Gastrocnemius medialis (tissue), 4 donors: Measurements from ENCODE around the gene RNF26. TPM values are rescaled to one million over a fixed set of nuclear protein-coding genes. Genes with fewer than 3 reads are reported as not detected.
A peak's percentile ranks its signal among the peaks of the same experiment; 100 is the strongest.

Experiments used
- ATAC-seq, 2 donors: fragments of 150-250 bp; one replicate each; pipeline ENCODE4 v1.9.1; 2016
- DNase-seq, 2 donors: peaks; one replicate each; pipeline ENCODE4 v3.0.0-alpha.2; 2019
- H3K27ac ChIP-seq, 4 donors: fragments of 200-600 bp; sonication (generic); 1 replicate in 1 of 4; 2 replicates in 3 of 4; pipeline ENCODE4 v1.5.1; 2016 to 2018; ENCODE audit warnings: mild to moderate bottlenecking in 2 of 4, moderate library complexity in 1 of 4
- H3K27me3 ChIP-seq, 3 donors: fragments of 200-600 bp; sonication (generic) in 2 of 3; 1 replicate in 1 of 3; 2 replicates in 2 of 3; pipeline versions ENCODE4 v1.5.1 to v1.6.0; 2016 to 2019; ENCODE audit warnings: mild to moderate bottlenecking in 1 of 3, moderate library complexity in 1 of 3
- H3K36me3 ChIP-seq, 2 donors: fragments of 200-600 bp; sonication (generic) in 1 of 2; one replicate each; pipeline ENCODE4 v1.5.1; 2017 to 2018
- H3K4me1 ChIP-seq, 2 donors: fragments of 200-600 bp; sonication (generic) in 1 of 2; one replicate each; pipeline ENCODE4 v1.5.1; 2016 to 2017; ENCODE audit warnings: mild to moderate bottlenecking in 2 of 2
- H3K4me3 ChIP-seq, 4 donors: fragments of 200-600 bp; sonication (generic) in 3 of 4; 1 replicate in 1 of 4; 2 replicates in 3 of 4; pipeline ENCODE4 v1.5.1; 2016 to 2019; ENCODE audit warnings: mild to moderate bottlenecking in 2 of 4
- H3K9me3 ChIP-seq, 3 donors: fragments of 200-600 bp; sonication (generic) in 2 of 3; 1 replicate in 1 of 3; 2 replicates in 2 of 3; pipeline ENCODE4 v1.5.1; 2016 to 2019
- POLR2A ChIP-seq, 2 donors: fragments of 450-650 bp; IDR thresholded peaks; one replicate each; pipeline ENCODE4 v1.6.1; 2017; ENCODE audit warnings: antibody characterized with exemption in 2 of 2, mild to moderate bottlenecking in 2 of 2, moderate library complexity in 2 of 2
- in situ Hi-C, 4 donors: fragments of 200-750 bp; cut with MboI; loops; one replicate each; pipeline versions ENCODE4 v1.15.0 to v1.8.0; 2017; ENCODE audit warnings: low sequenced_read_pairs in 4 of 4
- intact Hi-C: fragments of 100-400 bp; cut with DNase I; formaldehyde crosslinking; loops from one replicate; pipeline ENCODE4 v1.15.1; 2023; ENCODE audit warnings: low total_unique reads
- total RNA-seq, 4 donors: library from RNA; depleted of rRNA; stranded (reverse); fragments of >200 nt; gene quantifications; one replicate each; pipeline versions ENCODE4 v1.1.0 to v1.2.3, GENCODE V29; 2016
- TF ChIP-seq, protein P1 (sequence below), 5 experiments: fragments of 450-650 bp in 3 of 5; fragments of 200-600 bp in 2 of 5; sonication (generic) in 2 of 5; IDR thresholded peaks in 4 of 5; conservative IDR thresholded peaks in 1 of 5; 1 replicate in 4 of 5; 2 replicates in 1 of 5; pipeline ENCODE4 v1.5.1; 2016 to 2019; ENCODE audit warnings: antibody characterized with exemption in 5 of 5, mild to moderate bottlenecking in 3 of 5, moderate library complexity in 3 of 5

Gene RNF26
- total RNA-seq, 4 donors from 2014 or later: 3.8 to 5.1 (median 4.7) TPM

DNA sequence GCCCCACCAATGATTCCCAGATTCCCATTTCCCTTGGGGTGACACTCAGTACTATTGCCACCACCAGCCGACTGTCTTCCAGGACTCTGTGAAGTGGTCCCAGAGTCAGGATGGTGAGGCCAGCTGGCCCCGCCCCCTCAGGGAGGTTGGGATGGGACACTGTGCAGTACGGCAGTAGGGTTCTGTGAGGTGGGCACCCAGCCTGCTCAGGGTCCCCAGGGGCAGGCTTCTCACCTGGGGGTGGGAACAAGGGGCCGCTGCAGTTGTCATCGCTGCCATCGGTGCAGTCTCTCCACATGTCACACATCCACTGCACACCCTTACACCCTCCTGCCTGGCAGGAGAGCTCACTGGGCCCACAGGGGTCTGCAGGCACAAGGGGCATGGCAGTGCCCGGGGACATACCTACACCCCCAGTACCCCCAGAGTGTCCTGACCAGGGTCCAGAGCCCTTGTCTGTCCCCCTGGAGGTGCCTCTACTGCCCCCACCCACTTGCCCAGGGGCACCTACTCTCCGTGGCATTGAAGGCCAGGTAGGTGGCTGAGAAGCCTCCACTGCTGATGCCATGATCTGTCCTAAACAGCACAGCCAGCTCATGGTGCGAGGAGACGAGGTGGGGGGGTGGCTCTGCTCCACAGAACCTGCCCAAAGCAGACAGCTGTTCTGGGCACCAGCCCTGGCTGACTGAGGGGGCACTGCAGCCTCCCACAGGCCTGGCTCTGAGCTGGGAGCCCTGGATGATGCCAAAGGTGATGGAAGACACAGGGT is 8.2 kb downstream of the RNF26 start:
- H3K36me3 ChIP-seq: no peaks in the 10 kb centered on the region
- peak in 1 of 2 donors; percentile 18 for DNase-seq
- intact Hi-C loops (loop anchor here (5.0 kb wide), 1 partner anchor 130 kb away; no protein-coding TSS in a partner anchor), in situ Hi-C loops (no loop called here)
- ATAC-seq: no peak
- peaks cover 5 to 11% (median 8%) of the 10 kb centered on the region in 3 donors for H3K27me3 ChIP-seq
- H3K27ac ChIP-seq: no peak overlapping the region
- no peaks in the 10 kb centered on the region for H3K9me3 ChIP-seq
- H3K4me3 ChIP-seq: no peak overlapping the region
- TF ChIP-seq, protein P1, sequence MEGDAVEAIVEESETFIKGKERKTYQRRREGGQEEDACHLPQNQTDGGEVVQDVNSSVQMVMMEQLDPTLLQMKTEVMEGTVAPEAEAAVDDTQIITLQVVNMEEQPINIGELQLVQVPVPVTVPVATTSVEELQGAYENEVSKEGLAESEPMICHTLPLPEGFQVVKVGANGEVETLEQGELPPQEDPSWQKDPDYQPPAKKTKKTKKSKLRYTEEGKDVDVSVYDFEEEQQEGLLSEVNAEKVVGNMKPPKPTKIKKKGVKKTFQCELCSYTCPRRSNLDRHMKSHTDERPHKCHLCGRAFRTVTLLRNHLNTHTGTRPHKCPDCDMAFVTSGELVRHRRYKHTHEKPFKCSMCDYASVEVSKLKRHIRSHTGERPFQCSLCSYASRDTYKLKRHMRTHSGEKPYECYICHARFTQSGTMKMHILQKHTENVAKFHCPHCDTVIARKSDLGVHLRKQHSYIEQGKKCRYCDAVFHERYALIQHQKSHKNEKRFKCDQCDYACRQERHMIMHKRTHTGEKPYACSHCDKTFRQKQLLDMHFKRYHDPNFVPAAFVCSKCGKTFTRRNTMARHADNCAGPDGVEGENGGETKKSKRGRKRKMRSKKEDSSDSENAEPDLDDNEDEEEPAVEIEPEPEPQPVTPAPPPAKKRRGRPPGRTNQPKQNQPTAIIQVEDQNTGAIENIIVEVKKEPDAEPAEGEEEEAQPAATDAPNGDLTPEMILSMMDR (IDR thresholded peaks at IDR 0.05 in 4 of 5, conservative IDR thresholded peaks at IDR 0.05 in 1 of 5): no peak
- no peak for TF ChIP-seq POLR2A (IDR thresholded peaks at IDR 0.05)
- peaks cover 27 to 34% of the 10 kb centered on the region in 2 donors for H3K4me1 ChIP-seq

DNA sequence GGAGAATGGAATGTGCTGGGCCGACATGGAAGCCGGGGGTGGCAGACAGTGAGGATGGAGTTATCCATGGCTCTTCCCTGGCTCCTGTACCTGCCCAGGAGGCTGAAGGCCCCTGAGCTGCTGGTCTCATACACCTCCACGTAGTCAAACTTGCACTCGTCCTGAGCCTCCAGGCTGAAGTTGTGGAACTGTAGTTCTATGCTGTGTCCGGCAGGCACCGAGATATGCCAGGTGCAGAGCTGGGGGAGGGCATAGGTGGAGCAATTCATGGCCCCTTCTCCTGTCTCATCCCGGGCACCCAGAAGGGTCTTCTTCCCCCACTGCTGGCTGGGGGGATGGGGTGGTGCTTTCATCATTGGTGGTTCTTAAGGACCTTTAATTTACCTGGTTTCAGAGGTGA is 9.4 kb downstream of the RNF26 start:
- TF ChIP-seq, protein P1 (IDR thresholded peaks at IDR 0.05 in 4 of 5, conservative IDR thresholded peaks at IDR 0.05 in 1 of 5): no peak
- TF ChIP-seq POLR2A (IDR thresholded peaks at IDR 0.05): no peak
- Histone ChIP-seq H3K9me3 (no peaks in the 10 kb centered on the region), H3K4me1 (peaks cover 22 to 28% of the 10 kb centered on the region in 2 donors), H3K36me3 (no peaks in the 10 kb centered on the region), H3K4me3 (no peak overlapping the region), H3K27ac (no peak overlapping the region), H3K27me3 (peaks cover 5 to 11% (median 8%) of the 10 kb centered on the region in 3 donors)
- ATAC-seq (no peak), DNase-seq (no peak)
- intact Hi-C loops: loop anchor here (5.0 kb wide), 1 partner anchor 129 kb away; no protein-coding TSS in a partner anchor
- in situ Hi-C loops: no loop called here

DNA sequence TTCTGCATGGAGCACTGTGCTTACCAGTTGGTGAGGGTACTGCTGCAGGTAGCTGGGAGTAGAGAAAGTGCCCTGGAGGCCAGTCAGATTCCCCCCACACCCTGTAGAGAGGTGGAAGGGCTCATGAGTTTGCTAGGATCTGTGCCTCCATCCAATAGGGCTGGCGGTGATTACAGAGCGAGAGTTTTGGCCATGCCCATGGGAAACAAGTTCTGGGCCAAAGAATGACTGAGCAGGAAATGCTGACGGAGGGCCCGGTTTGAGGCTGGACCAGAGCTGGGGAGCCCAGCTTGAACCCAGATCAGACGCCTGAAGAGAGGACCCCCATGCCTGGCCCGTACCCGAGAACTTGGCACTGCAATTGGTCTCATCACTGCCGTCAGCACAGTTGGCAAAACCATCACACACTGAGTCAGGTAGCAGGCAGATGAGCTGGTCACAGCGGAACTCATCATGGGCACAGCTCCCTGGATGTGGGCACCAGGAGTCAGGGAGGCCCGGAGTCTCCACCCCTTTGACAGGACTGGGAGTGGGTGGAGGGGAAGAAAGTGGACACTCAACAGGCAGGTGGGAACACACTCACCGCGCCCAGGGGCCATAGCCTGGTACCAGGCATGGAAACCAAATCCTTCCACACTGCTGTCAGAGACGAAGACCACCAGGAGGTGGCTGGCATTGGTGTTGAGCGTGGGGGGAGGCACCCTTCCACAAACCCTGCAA is 10.1 kb downstream of the RNF26 start:
- no peak overlapping the region for H3K27ac ChIP-seq
- H3K9me3 ChIP-seq: no peaks in the 10 kb centered on the region
- no peak overlapping the region for H3K4me3 ChIP-seq
- TF ChIP-seq, protein P1 (IDR thresholded peaks at IDR 0.05 in 4 of 5, conservative IDR thresholded peaks at IDR 0.05 in 1 of 5): no peak
- no peak for TF ChIP-seq POLR2A (IDR thresholded peaks at IDR 0.05)
- H3K36me3 ChIP-seq: no peaks in the 10 kb centered on the region
- ATAC-seq (no peak), DNase-seq (peak in 1 of 2 donors; percentile 11)
- intact Hi-C loops: loop anchor here (5.0 kb wide), 1 partner anchor 128 kb away; no protein-coding TSS in a partner anchor
- H3K4me1 ChIP-seq: peaks cover 15 to 20% of the 10 kb centered on the region in 2 donors
- in situ Hi-C loops: no loop called here
- peaks cover 5 to 11% (median 8%) of the 10 kb centered on the region in 3 donors for H3K27me3 ChIP-seq

DNA sequence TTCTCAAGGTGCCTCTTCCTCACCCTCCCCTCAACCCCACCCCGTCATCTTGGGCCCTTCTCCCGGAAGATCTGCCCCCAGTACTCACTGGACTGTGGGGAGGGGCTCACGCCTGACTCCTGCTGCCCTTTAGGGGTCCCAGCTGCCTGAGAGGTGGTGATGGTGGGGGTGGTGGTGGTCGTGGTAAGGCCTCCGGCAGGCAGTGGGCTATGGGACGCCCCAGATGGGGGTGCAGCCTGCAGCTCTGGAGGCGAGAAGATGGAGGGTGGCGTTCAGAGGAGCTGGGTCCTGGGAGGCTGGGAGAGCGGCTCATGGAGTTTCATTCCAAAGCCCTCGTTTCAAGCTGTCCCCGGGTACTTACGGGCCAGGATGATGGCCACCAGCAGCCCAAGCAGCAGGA is 11.4 kb downstream of the RNF26 start:
- H3K4me3 ChIP-seq: no peak overlapping the region
- H3K9me3 ChIP-seq: no peaks in the 10 kb centered on the region
- DNase-seq (peak in 1 of 2 donors; percentile 7), ATAC-seq (no peak)
- in situ Hi-C loops: no loop called here
- intact Hi-C loops: no loop called here
- peaks cover 11% of the 10 kb centered on the region in 2 donors for H3K4me1 ChIP-seq
- no peaks in the 10 kb centered on the region for H3K36me3 ChIP-seq
- no peak overlapping the region for H3K27ac ChIP-seq
- TF ChIP-seq, protein P1 (IDR thresholded peaks at IDR 0.05 in 4 of 5, conservative IDR thresholded peaks at IDR 0.05 in 1 of 5): no peak
- TF ChIP-seq POLR2A (IDR thresholded peaks at IDR 0.05): no peak
- H3K27me3 ChIP-seq: peaks cover 3 to 6% (median 4%) of the 10 kb centered on the region in 3 donors
